NCI-H1930 (cell line): Measurements from ENCODE around the gene LY86.
"Not testable (repeated sequence)": the region's sequence is repeated elsewhere in the genome, so short reads cannot be mapped to it uniquely, and the experiment has no call there.

Experiments
- DNase-seq, 2 experiments: peaks; one replicate each; lab custom pipeline; 2025; lab: John Stamatoyannopoulos, UW

The LY86 gene

DNA sequence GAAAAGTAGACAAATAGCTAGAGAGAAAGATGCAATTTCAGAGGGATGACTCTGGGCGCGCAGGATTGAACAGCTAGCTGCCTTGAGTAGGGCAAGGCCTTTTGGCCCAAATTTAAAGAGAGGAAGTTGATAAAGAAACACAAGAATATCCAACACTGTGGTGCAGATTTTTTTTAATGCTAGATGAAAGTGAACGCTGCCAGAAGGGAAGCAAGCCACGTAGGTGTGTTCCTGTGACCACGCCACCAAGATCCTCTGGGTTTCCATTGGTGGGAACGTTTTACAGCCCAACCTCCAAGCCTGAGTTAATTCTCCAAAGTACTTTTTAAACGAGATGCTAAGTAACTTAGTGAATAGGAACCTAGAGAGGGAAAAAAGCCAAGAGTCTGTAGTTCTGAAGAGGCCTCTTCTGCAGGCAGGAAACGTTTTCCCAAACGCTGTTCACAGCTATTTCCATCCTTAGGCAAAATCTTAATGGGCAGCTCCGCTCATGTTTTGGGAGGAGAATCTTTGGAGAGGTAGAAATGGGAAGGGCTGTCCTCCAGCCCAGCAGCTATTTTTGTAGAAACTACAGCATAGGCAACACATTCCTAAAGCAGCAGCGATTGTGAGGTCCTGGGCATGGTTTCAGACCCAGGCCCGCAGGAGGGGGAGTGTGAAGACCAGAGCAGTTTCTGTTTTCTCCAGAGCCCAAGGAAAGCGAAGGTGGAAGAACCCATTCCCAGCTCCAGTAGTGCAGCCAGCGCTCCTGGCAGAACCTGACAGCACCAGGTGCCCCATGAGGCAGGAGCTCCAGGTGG is 8.2 kb downstream of the LY86 start:
- no peak for DNase-seq

DNA sequence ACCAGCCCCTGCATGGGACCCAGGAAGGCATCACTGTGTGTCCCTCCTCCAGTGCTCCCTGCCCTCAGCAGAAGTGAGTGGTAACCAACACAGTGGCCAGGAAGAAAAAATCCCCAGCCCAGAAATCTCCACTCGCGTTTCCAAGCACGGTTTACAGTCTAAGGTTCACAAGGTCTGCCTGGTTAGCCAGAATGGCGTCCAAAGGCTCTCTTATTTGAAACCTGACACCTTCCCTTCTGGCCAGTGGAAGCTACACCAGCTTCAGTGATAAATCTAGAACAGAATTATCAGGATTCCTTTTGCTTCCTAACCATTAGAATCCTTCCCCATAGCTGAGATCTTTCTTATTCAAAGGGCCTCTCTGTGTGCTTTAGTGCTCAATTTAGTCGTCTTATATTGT is 9.2 kb downstream of the LY86 start:
- DNase-seq, result no peak

DNA sequence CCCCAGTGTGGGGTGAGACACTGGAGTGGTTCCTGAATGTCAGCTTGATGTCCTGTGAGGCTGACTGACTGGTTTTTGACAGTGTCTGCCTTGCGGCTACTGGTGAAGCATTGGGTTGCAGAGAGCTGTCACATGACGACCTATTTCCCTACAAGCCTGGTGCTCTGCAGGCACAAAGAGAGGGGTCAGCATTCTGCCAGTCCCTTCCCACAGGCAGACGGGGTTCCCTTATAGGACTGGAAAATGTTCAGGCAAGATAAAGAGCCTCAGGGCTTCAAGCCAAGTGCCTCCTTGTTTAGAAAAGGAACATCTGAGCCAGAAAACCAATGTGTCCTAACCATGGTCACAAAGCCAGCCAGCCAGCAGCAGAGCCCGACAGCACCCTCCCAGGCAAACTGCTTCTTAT is 11.0 kb downstream of the LY86 start:
- no peak for DNase-seq

DNA sequence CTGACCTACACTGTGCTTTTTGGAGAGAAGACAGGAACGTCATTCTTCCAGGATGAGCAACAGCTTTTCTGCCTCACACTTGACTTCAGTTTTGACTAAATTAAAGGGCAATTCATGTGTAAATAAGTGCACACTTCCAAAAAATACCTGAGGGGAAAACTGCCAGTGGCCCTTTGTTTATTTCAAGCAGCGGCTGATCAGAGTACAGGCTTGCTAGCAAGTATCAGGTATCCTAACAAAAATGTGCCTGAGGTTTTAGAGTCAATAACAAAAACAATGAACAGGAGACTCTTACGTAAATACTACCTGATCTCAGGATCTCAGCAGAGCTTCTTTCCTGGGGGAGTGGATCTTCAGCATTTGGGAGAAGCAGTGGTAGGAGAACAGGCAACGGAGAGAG is 12.4 kb downstream of the LY86 start:
- DNase-seq, result no peak

DNA sequence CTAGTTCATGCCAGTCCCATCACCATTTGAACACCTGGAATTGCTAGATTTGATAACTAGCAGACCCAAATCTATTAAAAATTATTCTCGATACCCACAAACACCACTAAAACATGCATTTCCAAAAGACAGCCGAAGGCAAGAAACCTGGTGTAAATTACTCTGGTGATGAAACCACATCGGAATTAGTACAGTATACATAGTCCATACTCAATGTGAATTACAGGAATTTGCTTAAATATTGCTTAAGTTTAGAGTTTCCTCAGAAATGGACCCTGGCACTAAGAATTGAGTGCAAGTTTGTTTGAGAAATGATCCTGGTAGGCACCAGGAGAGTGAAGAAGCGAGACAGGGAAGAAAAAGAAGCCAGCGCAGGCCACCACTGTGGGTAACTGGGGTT is 13.7 kb downstream of the LY86 start:
- no peak for DNase-seq

DNA sequence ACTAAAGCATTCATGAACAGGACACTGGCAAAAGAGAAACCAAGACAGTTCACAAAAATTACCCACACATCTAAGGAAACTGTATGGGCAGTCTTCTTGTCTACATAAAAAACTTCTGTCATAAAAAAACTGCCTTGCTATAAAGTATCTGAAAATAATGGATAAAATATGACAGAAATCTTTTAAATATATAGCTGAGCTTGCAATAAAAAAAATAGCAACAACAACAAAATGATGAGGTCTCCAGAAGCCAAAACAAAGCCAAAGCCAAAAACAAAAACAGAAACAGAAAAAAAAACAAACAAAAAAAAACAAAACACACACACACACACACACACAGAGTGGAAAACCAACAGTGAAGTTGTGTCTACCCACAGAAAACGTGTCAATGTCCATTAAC is 14.8 kb downstream of the LY86 start:
- DNase-seq, result no peak

DNA sequence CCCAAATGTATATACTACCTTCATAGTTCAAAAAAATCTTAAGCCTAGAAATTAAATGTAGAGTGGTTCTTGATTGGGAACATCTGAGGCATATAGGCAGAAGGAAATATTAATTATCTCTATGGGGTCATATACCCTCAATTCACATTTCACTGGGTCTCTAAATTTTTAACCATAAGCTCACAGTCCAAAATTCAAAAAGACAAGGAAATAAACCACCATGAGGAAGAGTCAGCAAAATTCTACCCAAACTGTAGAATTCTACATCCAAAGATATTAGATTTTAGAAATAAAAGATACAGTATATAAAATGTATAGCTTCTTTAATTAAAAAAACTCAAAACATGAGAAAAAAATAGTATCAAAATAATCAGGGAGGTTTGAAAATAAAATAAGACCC is 15.5 kb downstream of the LY86 start:
- no peak for DNase-seq

DNA sequence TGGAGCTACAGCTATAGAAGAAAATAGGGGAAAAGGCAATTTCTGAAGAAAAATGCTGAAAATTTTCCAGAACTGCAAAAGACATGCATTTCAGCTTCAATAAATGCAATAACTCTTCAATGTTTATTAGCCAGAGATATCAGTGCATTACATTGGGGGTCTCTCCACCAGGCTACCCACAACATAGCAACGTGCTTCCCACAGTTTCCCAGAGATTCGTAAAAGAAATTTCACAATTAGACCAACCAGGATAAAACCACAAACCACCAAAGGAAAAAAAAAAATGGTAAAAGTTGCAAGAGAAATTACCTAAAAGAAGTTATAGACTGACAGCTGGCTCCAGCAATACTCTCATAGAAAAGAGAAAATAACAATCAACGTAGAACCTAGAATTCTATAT is 16.0 kb downstream of the LY86 start:
- no peak for DNase-seq

DNA sequence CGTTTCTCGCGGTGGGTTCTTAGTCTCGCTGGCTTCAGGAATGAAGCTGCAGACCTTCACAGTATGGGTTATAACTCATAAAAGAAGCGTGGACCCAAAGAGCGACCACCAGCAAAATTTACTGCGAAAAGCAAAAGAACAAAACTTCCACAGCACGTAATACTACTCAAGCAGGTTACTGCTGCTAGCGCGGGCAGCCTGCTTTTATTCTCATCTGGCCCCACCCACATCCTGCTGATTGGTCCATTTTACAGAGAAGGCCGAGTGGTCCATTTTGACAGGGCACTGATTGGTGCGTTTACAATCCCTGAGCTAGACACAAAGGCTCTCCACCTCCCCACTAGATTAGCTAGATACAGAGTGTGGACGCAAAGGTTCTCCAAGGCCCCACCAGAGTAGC is 17.4 kb downstream of the LY86 start:
- DNase-seq, result no peak

DNA sequence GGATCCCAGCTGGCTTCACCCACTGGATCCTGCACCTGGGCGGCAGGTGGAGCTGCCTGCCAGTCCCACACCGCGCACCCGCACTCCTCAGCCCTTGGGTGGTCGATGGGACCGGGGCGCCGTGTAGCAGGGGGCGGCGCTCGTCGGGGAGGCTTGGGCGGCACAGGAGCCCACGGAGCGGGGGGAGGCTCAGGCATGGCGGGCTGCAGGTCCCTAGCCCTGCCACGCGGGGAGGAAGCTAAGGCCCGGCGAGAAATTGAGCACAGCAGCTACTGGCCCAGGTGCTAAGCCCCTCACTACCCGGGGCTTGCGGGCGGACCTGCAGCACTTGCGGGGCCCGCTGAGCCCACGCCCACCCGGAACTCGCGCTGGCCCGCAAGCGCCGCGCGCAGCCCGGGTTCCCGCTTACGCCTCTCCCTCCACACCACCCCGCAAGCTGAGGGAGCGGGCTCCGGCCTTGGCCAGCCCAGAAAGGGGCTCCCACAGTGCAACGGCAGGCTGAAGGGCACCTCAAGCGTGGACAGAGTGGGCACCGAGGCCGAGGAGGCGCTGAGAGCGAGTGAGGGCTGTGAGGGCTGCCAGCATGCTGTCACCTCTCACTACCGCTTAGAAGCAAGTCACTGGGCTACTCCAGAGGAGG is 18.0 kb downstream of the LY86 start:
- DNase-seq, result not testable (repeated sequence)

DNA sequence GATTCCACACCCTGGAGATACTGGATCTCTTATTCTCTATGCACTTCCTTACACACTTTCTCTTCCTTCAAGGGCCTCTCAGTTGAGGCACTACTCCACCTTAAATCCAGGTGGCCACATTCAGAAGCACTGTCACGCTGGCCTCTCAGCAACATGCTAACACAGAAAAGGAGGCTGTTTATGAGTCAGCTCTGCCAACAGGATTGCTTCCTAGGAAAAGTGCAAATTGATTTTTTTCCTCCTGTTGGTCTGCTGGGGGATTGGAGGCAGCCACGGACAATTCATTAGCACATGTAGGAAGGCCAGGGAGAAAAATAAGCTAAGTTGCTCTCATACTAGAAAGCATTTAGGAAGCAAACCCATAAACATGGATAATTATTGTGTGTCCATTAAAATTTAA is 20.9 kb downstream of the LY86 start:
- DNase-seq, result no peak

DNA sequence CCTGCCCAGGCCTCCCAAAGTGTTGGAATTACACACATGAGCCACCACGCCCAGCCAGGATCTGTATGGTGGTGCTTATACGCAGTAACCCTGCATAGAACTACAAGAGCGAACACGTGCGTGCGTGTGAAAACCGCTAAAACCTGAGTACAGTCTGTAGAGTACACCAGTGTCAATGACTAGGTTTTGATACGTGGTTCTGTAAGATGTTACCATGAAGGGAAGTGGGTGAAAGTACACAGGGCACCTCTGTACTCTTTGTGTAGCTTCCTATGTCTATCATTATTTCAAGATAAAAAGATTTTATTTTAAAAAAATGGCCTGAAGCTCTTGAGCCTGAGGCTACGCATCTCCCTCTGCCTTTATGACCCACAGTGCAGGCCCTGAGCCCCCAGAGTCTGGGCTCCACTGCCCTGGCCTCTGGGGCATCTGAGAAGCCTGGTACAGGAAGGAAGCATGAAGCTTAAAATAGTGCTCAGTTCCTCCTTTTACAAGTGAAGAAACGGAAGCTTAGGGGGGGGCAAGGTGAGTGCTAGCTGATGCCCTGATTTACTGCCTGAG is 21.6 kb downstream of the LY86 start:
- no peak for DNase-seq

DNA sequence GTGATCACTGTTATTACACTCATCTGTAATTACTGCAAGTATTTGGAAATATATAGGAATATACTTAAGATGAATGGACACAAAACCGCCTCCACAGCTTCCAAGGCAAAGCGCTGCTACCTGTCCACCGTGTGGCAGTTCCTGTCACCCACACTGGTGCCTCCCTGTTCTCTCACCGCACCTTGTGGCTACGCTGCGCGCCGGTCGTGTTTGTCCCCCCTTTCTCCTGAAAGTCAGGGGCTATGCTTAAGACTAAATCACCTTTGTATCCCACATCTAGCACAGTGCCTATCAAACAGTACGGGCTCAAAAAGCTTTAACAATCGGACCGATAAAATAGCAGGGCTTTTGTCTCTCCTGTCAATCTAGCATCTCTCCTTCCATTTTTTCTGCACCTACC is 23.0 kb downstream of the LY86 start:
- DNase-seq, result no peak

DNA sequence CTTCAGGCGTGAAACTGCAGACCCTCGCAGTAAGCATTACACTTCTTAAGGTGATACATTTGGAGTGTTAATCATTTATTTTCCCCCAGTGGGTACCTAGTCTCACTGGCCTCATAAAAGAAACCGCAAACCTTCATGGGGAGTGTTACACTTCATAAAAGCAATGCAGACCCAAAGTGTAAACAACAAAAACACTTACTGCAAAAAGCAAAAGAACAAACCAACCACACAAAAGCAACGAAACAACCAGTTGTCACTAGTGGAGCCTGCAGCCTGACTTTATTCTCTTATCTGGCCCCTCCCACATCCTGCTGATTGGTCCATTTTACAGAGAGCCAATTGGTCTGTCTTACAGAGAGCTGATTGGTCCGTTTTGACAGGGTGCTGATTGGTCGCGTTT is 23.8 kb downstream of the LY86 start:
- no peak for DNase-seq

DNA sequence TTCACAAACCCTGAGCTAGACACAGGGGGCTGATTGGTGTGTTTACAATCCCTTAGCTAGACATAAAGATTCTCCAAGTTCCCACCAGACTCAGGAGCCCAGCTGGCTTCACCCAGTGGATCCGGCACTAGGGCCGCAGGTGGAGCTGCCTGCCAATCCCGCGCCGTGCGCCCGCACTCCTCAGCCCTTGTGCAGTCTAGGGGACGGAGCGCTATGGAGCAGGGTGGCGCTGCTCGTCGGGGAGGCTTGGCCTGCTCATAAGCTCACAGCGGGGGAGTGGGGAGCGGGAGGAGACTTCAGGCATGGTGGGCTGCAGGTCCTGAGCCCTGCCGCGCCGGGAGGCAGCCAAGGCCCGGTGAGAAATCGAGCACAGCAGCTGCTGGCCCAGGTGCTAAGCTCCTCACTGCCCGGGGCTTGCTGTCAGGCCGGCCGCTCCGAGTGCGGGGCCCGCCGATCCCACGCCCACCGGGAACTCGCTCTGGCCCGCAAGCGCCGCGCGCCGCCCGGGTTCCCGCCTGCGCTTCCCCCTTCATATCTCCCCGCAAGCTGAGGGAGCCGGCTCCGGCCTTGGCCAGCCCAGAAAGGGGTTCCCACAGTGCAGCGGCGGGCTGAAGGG is 24.7 kb downstream of the LY86 start:
- DNase-seq, result not testable (repeated sequence)

DNA sequence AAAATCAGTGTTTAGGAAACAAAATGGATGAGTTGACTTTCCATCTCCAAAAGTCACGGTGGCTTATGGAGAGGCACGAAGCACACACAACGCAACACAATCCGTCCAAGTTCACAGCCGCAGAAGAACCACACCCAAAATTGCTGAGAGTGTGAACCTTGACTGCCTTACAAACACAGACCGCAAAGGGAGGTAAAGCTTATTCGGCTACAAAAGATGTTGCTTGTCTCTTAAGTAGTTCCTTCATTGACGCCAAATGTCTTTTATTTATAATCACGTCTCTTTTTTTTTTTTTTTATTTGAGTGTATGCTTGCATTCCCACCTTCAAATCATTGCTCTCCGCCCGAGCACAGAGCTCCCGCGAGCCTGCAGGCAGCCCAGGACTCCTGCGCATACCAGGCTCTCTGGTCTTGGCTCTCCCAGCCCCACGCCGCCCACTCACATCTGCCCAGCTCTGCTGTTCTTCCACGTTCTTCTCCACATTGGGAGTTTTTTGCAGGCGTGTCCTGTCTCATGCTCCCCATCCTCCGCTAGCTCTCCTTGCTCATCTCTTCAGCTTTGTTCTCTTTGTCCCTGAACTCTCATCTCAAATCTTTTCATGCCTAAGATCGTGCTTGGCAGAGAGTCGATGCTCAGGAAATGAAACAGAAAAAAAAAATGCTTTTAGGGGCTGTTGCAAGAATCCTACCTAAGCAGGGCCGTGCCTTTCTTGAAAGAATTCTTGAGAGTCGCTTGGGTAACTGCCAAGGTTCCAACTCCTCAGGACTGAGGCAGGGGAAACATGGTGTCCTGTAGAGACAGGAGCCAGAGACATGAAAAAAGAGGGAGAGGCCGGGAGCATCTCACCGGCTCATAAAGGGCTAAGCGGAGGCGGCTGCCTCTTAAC is 25.8 kb downstream of the LY86 start:
- no peak for DNase-seq

DNA sequence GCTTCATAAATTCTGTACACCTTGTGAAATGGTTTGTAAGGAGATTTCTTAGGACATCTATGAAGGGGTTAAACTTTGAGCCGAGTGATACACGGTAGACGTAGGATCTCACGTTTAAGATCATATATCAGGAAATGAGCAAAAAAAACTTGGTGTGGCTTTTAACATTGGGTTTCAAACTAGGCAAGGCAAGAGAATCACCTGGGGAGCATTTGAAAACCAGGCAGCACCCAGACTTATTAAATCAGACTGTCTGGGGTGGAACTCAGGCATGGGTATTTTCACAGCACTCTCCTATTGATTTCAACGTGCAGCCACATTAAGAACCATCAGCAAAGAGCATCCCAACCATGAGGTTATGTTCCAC is 26.4 kb downstream of the LY86 start:
- DNase-seq, result no peak

DNA sequence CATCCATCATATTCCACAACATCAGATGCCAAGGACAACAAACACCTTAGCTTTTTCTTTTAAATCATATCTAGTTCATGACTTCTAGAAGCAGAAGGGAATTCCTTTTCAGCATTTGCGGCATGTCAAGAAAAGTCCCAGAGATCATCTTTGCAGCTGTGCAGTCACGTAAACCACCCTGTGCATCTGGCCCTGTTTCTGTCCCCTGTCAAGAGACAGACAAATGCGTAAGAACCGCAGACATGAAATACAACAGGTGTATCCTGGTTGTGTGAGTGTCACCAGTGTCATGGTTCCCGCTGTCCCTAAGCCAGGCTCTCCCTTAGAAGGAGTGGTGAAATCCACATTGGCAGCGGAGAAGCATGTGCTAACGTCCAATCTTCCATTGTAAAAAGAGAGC is 28.1 kb downstream of the LY86 start:
- DNase-seq, result no peak

DNA sequence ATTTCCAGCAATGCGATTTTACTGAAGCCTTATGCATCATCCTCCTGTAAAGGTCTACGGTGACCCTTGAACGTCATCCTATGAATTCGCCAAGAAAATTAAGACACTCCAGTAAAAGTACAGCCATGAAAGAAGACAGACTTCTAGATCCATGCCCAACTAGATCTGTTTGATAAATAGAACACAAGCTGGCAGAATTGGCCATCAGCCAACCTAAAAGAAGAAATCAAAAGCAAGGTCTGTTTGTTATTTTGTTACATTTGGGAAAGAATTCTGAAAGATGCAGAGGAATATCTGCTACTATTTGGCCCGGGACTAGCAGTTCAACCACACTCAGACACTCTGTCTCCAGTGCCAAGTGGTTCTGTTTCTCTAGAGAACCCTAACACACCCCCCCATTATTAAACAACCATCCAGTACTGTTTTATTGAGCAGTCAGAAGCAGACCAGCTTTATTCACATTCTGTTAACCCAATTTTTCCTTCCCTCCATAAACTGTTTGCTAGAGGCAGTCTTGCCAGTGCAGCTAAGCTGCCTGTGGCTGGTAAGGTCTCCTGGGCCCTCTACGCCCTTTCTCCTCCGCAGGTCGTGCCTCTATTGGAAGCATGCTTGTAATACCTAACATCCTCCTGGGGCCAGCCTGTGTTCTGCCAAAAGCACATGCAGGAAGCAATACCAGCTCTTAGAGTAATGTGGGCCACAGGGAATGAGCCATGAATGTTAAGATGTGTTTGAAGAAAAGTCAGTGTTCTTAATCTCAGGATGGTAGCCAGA is 30.7 kb downstream of the LY86 start:
- DNase-seq, result no peak

DNA sequence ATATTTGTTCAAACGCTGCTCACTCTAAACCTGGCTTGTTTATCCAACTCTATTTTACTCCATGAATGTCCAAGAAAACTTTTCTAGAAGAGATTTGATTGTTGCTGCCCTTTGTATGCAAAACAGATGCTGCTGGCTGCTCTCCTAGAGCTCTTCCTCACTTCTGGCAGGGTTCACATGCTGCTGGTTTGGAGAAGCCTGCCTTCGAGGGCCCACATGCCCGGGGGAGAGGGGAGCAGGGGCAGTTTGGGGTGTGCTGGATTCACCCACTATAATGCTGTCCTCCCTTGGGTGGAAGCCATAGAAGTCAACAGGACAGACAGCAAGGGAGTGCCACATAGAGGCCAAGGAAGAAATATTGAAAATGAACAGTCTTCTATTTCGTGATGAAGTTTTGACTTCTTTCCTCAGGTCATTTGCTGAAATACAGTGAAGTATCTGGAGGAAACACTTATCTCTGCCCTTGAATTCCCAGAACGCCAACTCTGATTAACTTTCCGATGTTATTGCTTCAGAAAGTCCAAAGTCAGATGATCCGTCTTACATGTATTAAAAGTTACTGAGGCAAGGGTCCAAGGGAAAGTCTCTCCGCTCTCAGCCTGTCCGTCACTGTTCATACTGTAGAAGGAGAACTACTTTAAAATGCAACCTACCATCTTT is 32.4 kb downstream of the LY86 start:
- no peak for DNase-seq

DNA sequence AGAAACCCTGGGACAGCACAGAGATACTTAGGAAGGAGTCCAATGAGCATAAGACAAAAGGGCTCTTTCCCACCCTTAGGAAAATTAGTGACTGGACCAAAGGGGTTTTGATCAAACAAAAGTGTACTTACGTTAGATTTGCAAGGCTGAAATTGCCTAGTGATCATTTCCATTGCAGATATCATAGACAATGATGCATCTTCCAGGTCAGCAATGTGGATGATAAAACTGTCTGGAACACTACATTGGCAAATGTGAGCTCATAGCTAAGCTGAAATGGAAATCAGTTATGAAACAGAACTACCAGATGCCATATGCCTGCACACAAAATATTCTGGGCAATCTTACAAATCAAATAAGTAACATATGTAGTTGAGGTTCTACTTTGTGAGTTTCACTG is 34.0 kb downstream of the LY86 start:
- DNase-seq, result no peak
